Progenitor cell of endocrine pancreas (in vitro differentiated cells): ENCODE data around the gene EBF3. TPM values are rescaled to one million over a fixed set of nuclear protein-coding genes. Genes with fewer than 3 reads are reported as not detected.

ENCODE experiments used
- DNase-seq: peaks from one replicate; pipeline ENCODE4 v3.0.0; 2021; ENCODE audit warnings: low spot score; ENCODE audit not compliant: unreplicated experiment
- H3K27ac Mint-ChIP-seq: 2 replicates; pipeline ENCODE4 v1.8.0; 2021; ENCODE audit warnings: mild to moderate bottlenecking, moderate library complexity, mixed read lengths
- H3K27me3 Mint-ChIP-seq: 2 replicates; pipeline ENCODE4 v1.8.0; 2021; ENCODE audit warnings: mixed read lengths
- H3K36me3 Mint-ChIP-seq: 2 replicates; pipeline ENCODE4 v1.8.0; 2022; ENCODE audit warnings: mixed read lengths; ENCODE audit not compliant: insufficient read depth
- H3K4me1 Mint-ChIP-seq: 2 replicates; pipeline ENCODE4 v1.8.0; 2021; ENCODE audit warnings: low read depth, mixed read lengths
- H3K4me3 Mint-ChIP-seq: 2 replicates; pipeline ENCODE4 v1.8.0; 2021; ENCODE audit warnings: low read depth, mild to moderate bottlenecking, moderate library complexity, mixed read lengths
- H3K9me3 Mint-ChIP-seq: 2 replicates; pipeline ENCODE4 v1.8.0; 2021; ENCODE audit warnings: low read depth, mixed read lengths
- total RNA-seq: library from RNA; stranded (reverse); gene quantifications from 2 replicates; pipeline ENCODE4 v1.2.1, GENCODE V29; 2021
- TF ChIP-seq, protein P1 (sequence below): fragments of 200-600 bp; sonication (generic); IDR thresholded peaks from one replicate; pipeline ENCODE4 v1.5.0; 2021; ENCODE audit warnings: antibody characterized with exemption, mild to moderate bottlenecking; ENCODE audit not compliant: unreplicated experiment

Gene EBF3
- total RNA-seq, 1 donor from 2014 or later: 0.19 TPM

DNA sequence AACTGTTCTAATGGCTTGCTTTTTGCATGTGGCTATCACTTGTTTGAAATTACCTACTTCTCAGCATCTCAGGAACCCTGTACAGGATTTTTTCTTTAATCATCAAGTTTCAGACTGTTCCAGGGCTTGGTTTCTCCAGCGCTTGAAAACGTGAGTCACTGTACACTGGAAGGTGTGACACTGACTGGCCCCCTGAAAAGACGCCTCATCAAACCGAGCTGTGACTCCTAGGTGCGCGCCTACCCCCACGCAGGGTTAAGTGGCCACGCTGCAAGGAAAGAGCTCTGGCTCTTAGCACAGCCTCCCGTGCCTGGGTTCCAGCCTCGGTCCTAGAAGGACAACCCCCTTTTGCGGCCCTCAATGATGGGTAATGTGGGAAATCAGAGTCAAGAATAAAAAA, 81.0 kb downstream of the EBF3 start:
- Mint-ChIP-seq H3K36me3 (no peaks in the 10 kb centered on the region), H3K27ac (no peak overlapping the region), H3K27me3 (peaks cover 80% of the 10 kb centered on the region), H3K9me3 (no peaks in the 10 kb centered on the region), H3K4me3 (no peak overlapping the region), H3K4me1 (peaks cover 36% of the 10 kb centered on the region)
- DNase-seq: no peak
- TF ChIP-seq, protein P1, sequence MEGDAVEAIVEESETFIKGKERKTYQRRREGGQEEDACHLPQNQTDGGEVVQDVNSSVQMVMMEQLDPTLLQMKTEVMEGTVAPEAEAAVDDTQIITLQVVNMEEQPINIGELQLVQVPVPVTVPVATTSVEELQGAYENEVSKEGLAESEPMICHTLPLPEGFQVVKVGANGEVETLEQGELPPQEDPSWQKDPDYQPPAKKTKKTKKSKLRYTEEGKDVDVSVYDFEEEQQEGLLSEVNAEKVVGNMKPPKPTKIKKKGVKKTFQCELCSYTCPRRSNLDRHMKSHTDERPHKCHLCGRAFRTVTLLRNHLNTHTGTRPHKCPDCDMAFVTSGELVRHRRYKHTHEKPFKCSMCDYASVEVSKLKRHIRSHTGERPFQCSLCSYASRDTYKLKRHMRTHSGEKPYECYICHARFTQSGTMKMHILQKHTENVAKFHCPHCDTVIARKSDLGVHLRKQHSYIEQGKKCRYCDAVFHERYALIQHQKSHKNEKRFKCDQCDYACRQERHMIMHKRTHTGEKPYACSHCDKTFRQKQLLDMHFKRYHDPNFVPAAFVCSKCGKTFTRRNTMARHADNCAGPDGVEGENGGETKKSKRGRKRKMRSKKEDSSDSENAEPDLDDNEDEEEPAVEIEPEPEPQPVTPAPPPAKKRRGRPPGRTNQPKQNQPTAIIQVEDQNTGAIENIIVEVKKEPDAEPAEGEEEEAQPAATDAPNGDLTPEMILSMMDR: no peak

DNA sequence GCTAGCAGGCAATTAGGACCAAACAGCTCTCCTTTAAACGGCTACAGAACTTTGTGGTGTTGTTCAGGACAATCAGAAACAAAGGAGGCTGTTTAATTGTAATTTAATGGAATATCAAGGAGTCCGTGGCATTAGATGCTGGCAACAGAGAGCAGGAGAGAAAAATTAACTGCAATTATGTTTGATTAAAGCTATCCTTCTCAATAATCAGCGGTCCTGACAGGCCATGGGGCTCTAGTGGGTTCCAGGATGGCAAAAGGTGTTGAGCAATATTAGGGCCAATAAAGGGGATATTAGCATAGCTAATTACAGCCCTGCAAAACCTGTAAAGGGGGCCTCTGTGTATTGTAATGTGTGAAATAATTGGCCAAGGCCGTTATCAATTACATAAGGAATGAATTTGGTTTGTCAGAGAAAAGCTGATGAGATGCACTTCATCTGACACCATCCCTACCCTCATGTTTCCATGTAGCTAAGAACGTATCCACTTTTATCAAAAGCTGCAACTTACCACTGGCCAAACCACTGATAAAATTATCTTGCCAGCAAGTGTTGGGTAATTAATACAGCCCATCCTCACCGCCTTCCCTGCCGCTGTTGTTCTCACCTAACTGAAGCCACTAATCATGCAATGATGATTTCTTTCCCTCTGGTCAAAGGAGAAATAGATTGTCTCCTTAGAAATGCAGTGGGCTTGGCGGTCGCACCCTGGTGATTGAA, 81.6 kb downstream of the EBF3 start:
- TF ChIP-seq, protein P1: no peak
- H3K36me3 Mint-ChIP-seq: no peaks in the 10 kb centered on the region
- no peaks in the 10 kb centered on the region for H3K9me3 Mint-ChIP-seq
- no peak for DNase-seq
- peaks cover 36% of the 10 kb centered on the region for H3K4me1 Mint-ChIP-seq
- no peak overlapping the region for H3K4me3 Mint-ChIP-seq
- H3K27me3 Mint-ChIP-seq: peaks cover 80% of the 10 kb centered on the region
- H3K27ac Mint-ChIP-seq: no peak overlapping the region

DNA sequence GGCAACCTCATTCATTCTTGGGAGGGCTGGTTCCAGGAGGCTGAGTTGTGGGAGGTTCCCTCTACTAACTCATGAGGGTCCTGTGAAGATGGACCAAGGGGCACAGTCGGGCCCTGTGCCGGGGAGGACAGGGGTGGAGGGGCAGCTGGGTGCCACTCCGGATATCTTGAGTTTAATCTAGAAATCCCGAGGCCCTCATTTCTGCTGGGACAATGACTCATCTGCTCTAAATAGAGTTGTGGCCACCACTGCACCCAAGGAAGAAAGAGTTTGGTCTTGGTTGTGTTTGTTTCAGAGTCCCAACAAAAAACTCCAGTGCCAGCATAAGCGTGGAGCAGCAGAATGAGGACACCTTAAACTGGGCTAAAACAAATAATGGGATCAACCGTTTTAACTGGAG, 82.4 kb downstream of the EBF3 start:
- Mint-ChIP-seq H3K9me3 (no peaks in the 10 kb centered on the region), H3K4me1 (peaks cover 35% of the 10 kb centered on the region), H3K36me3 (no peaks in the 10 kb centered on the region), H3K4me3 (no peak overlapping the region), H3K27me3 (peaks cover 78% of the 10 kb centered on the region), H3K27ac (no peak overlapping the region)
- TF ChIP-seq, protein P1: no peak
- no peak for DNase-seq

DNA sequence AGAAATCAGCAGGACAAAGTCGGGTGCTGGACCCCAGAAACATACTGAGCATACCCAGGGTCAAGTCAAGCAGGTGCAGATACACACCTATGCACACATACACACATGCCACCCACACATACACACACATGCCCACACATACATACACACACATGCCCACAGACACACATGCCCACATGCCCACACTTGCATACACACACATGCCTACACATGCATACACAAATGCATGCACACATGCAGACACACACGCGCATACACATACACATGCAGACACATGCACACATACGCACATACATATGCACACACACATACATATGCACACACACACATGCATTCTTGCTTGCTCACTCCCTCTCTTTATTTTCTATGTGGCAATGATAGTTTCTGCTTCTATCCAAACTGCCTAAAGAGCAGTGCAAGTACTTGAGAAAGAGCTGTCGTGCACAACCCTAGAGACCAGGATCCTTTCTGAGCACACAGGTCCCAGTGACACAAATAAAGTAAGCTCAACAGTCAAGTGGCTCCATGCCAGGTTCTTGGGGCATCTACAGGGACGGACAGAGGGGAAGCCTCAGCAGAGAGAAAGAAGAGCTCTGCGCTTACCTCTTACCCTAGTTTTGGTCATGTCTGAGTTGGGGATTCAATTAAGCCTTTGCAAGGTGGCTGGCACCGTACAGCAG, 83.7 kb downstream of the EBF3 start:
- Mint-ChIP-seq H3K36me3 (no peaks in the 10 kb centered on the region), H3K4me3 (no peak overlapping the region), H3K4me1 (peaks cover 28% of the 10 kb centered on the region), H3K27me3 (peaks cover 75% of the 10 kb centered on the region), H3K27ac (no peak overlapping the region), H3K9me3 (no peaks in the 10 kb centered on the region)
- no peak for DNase-seq
- TF ChIP-seq, protein P1: no peak

DNA sequence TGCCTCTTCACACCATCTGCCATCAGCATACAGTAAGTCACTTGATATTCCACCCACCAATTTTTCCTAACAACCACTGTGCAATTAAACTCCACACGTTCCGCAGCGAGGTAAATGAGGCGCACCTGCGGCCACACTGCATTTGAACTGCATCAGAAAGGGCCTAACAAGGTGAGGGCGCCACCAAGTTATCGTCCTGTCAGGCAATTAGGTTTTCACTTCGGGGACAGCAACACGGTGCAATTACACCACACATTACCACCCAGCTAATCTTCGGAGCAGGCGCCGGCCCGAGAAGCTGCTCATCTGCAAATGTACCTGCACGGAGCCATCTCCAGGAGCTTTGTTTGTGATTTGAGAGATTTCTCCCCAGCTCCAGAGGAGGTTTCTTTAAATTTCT, 84.4 kb downstream of the EBF3 start:
- no peak for DNase-seq
- TF ChIP-seq, protein P1: no peak
- H3K9me3 Mint-ChIP-seq: no peaks in the 10 kb centered on the region
- peaks cover 70% of the 10 kb centered on the region for H3K27me3 Mint-ChIP-seq
- H3K36me3 Mint-ChIP-seq: no peaks in the 10 kb centered on the region
- no peak overlapping the region for H3K27ac Mint-ChIP-seq
- H3K4me1 Mint-ChIP-seq: peaks cover 21% of the 10 kb centered on the region
- H3K4me3 Mint-ChIP-seq: no peak overlapping the region
